Skeletal muscle tissue (tissue), 4 donors: ENCODE results near the gene STYXL1. TPM values are rescaled to one million over a fixed set of nuclear protein-coding genes. Genes with fewer than 3 reads are reported as not detected.

Source experiments
- H3K27ac ChIP-seq: one replicate; pipeline ENCODE4 v1.7.0; 2013; ENCODE audit warnings: mild to moderate bottlenecking, low read depth, low read length, inconsistent platforms
- H3K27me3 ChIP-seq, 3 donors: one replicate each; pipeline ENCODE4 v1.7.0; 2013; ENCODE audit warnings: low read length in 3 of 3; ENCODE audit not compliant: control insufficient read depth in 3 of 3, insufficient read depth in 3 of 3
- H3K36me3 ChIP-seq, 3 donors: one replicate each; pipeline ENCODE4 v1.7.0; 2013; ENCODE audit warnings: low read length in 3 of 3; ENCODE audit not compliant: control insufficient read depth in 3 of 3, insufficient read depth in 3 of 3
- H3K4me1 ChIP-seq, 3 donors: one replicate each; pipeline ENCODE4 v1.7.0; 2013; ENCODE audit warnings: low read length in 3 of 3, mild to moderate bottlenecking in 3 of 3; ENCODE audit not compliant: control insufficient read depth in 3 of 3, insufficient read depth in 3 of 3
- H3K4me3 ChIP-seq, 3 donors: one replicate each; pipeline ENCODE4 v1.7.0; 2013; ENCODE audit warnings: low read length in 3 of 3
- H3K9ac ChIP-seq, 3 donors: one replicate each; pipeline ENCODE4 v1.7.0; 2013; ENCODE audit warnings: low read length in 3 of 3, mild to moderate bottlenecking in 3 of 3, moderate library complexity in 2 of 3, low read depth in 1 of 3
- H3K9me3 ChIP-seq, 3 donors: one replicate each; pipeline ENCODE4 v1.7.0; 2013; ENCODE audit warnings: low read length in 3 of 3; ENCODE audit not compliant: control insufficient read depth in 3 of 3
- total RNA-seq: library from RNA; depleted of rRNA; stranded (reverse); fragments of >200 nt; gene quantifications from one replicate; pipeline ENCODE4 v1.2.3, GENCODE V29; 2014
- donor health status: Osteomylitis.

Gene STYXL1
- total RNA-seq, 1 donor from 2014 or later, result 31.8 TPM

- H3K4me3 ChIP-seq, result no peak overlapping the region
- no peaks in the 10 kb centered on the region for H3K27me3 ChIP-seq
- no peaks in the 10 kb centered on the region for H3K4me1 ChIP-seq
These were observed 29.6 kb upstream of the STYXL1 start for GRCh38 chr7:76077435-76077834.

GRCh38 chr7:76076995-76077394, 29.2 kb upstream of the STYXL1 start:
- Histone ChIP-seq H3K4me1 (no peaks in the 10 kb centered on the region), H3K9ac (no peak overlapping the region), H3K27ac (no peak overlapping the region), H3K27me3 (no peaks in the 10 kb centered on the region), H3K4me3 (no peak overlapping the region), H3K9me3 (peaks cover 0 to 3% (median 0%) of the 10 kb centered on the region in 3 donors), H3K36me3 (no peaks in the 10 kb centered on the region)

More at GRCh38 chr7:76077435-76077834, 29.6 kb upstream of the STYXL1 start:
- no peak overlapping the region for H3K27ac ChIP-seq
- H3K36me3 ChIP-seq, result no peaks in the 10 kb centered on the region
- H3K9ac ChIP-seq, result no peak overlapping the region
- peaks cover 0 to 3% (median 0%) of the 10 kb centered on the region in 3 donors for H3K9me3 ChIP-seq

- no peak overlapping the region for H3K4me3 ChIP-seq
These were observed 27.2 kb upstream of the STYXL1 start for GRCh38 chr7:76074972-76075370.

GRCh38 chr7:76074306-76074971, 26.6 kb upstream of the STYXL1 start:
- H3K4me3 ChIP-seq, result no peak overlapping the region
- peaks cover 0 to 5% (median 0%) of the 10 kb centered on the region in 3 donors for H3K4me1 ChIP-seq
- H3K9me3 ChIP-seq, result peaks cover 0 to 3% (median 0%) of the 10 kb centered on the region in 3 donors
- H3K36me3 ChIP-seq, result no peaks in the 10 kb centered on the region
- no peak overlapping the region for H3K27ac ChIP-seq
- H3K27me3 ChIP-seq, result no peaks in the 10 kb centered on the region
- no peak overlapping the region for H3K9ac ChIP-seq

More at GRCh38 chr7:76074972-76075370, 27.2 kb upstream of the STYXL1 start:
- H3K27me3 ChIP-seq, result no peaks in the 10 kb centered on the region
- H3K9ac ChIP-seq, result no peak overlapping the region
- peaks cover 0 to 2% (median 0%) of the 10 kb centered on the region in 3 donors for H3K4me1 ChIP-seq
- H3K9me3 ChIP-seq, result peaks cover 0 to 3% (median 0%) of the 10 kb centered on the region in 3 donors
- H3K27ac ChIP-seq, result no peak overlapping the region
- H3K36me3 ChIP-seq, result no peaks in the 10 kb centered on the region

- Histone ChIP-seq H3K4me3 (no peak overlapping the region), H3K27me3 (no peaks in the 10 kb centered on the region), H3K27ac (no peak overlapping the region), H3K36me3 (no peaks in the 10 kb centered on the region), H3K4me1 (peaks cover 0 to 5% (median 0%) of the 10 kb centered on the region in 3 donors), H3K9ac (no peak overlapping the region), H3K9me3 (peaks cover 0 to 3% (median 0%) of the 10 kb centered on the region in 3 donors)
These were observed 25.7 kb upstream of the STYXL1 start for GRCh38 chr7:76073335-76073990.

GRCh38 chr7:76072243-76073148, 24.7 kb upstream of the STYXL1 start:
- Histone ChIP-seq H3K27ac (no peak overlapping the region), H3K4me1 (peaks cover 0 to 5% (median 0%) of the 10 kb centered on the region in 3 donors), H3K9me3 (peaks cover 0 to 3% (median 0%) of the 10 kb centered on the region in 3 donors), H3K9ac (no peak overlapping the region), H3K4me3 (no peak overlapping the region), H3K27me3 (no peaks in the 10 kb centered on the region), H3K36me3 (peaks cover 3 to 4% (median 4%) of the 10 kb centered on the region in 3 donors)

- no peak overlapping the region for H3K27ac ChIP-seq
- H3K9ac ChIP-seq, result no peak overlapping the region
These were observed 23.8 kb upstream of the STYXL1 start for GRCh38 chr7:76071316-76072242.

GRCh38 chr7:76069238-76069638, 21.4 kb upstream of the STYXL1 start:
- Histone ChIP-seq H3K27me3 (no peaks in the 10 kb centered on the region), H3K27ac (no peak overlapping the region), H3K9me3 (no peaks in the 10 kb centered on the region), H3K4me1 (peaks cover 0 to 5% (median 0%) of the 10 kb centered on the region in 3 donors), H3K9ac (no peak overlapping the region), H3K4me3 (no peak overlapping the region), H3K36me3 (peaks cover 34 to 36% (median 34%) of the 10 kb centered on the region in 3 donors)

More at GRCh38 chr7:76071316-76072242, 23.8 kb upstream of the STYXL1 start:
- peaks cover 0 to 5% (median 0%) of the 10 kb centered on the region in 3 donors for H3K4me1 ChIP-seq
- H3K4me3 ChIP-seq, result no peak overlapping the region
- no peaks in the 10 kb centered on the region for H3K27me3 ChIP-seq
- H3K36me3 ChIP-seq, result peaks cover 10 to 13% (median 10%) of the 10 kb centered on the region in 3 donors
- H3K9me3 ChIP-seq, result peaks cover 0 to 3% (median 0%) of the 10 kb centered on the region in 3 donors
